GM23338 (cell line): ENCODE measurements around the gene ING3. TPM values are rescaled to one million over a fixed set of nuclear protein-coding genes. Genes with fewer than 3 reads are reported as not detected.

Experiments
- ATAC-seq: fragments of 200-7000 bp; cut with Tn5 transposase; 3 replicates; pipeline ENCODE4 v1.9.1; 2020
- DNase-seq: peaks from one replicate; pipeline ENCODE4 v3.0.0-alpha.2; 2015; ENCODE audit warnings: low spot score
- H2AFZ ChIP-seq: fragments of 200-600 bp; sonication (generic); 2 replicates; pipeline ENCODE4 v1.8.0; 2016; ENCODE audit warnings: antibody characterized with exemption, mild to moderate bottlenecking, moderate library complexity
- H3F3A ChIP-seq: fragments of 200-600 bp; sonication (generic); replicated peaks from 2 replicates; pipeline ENCODE4 v1.8.0; 2017; ENCODE audit warnings: antibody characterized with exemption, mixed run types, low read depth
- H3K27ac ChIP-seq: fragments of 200-600 bp; sonication (generic); 2 replicates; pipeline ENCODE4 v1.6.1; 2016; ENCODE audit warnings: low read depth
- H3K27me3 ChIP-seq: fragments of 200-600 bp; sonication (generic); 2 replicates; pipeline ENCODE4 v1.8.0; 2016; ENCODE audit warnings: mild to moderate bottlenecking, mixed run types, moderate library complexity; ENCODE audit not compliant: insufficient read depth
- H3K36me3 ChIP-seq: fragments of 200-600 bp; sonication (generic); 2 replicates; pipeline ENCODE4 v1.8.0; 2016; ENCODE audit warnings: mild to moderate bottlenecking; ENCODE audit not compliant: insufficient read depth
- H3K4me1 ChIP-seq: fragments of 200-600 bp; sonication (generic); 2 replicates; pipeline ENCODE4 v1.8.0; 2016; ENCODE audit warnings: mild to moderate bottlenecking, moderate library complexity; ENCODE audit not compliant: insufficient read depth
- H3K4me2 ChIP-seq: fragments of 200-600 bp; sonication (generic); 2 replicates; pipeline ENCODE4 v1.7.1; 2017; ENCODE audit warnings: mixed run types
- H3K4me3 ChIP-seq: fragments of 200-600 bp; sonication (generic); 2 replicates; pipeline ENCODE4 v1.6.1; 2016; ENCODE audit warnings: mixed run types
- H3K79me2 ChIP-seq: fragments of 200-600 bp; sonication (generic); replicated peaks from 2 replicates; pipeline ENCODE4 v1.8.0; 2017; ENCODE audit warnings: mild to moderate bottlenecking; ENCODE audit not compliant: insufficient read depth
- H3K9me2 ChIP-seq: fragments of 200-600 bp; sonication (generic); 2 replicates; pipeline ENCODE4 v1.8.0; 2017; ENCODE audit not compliant: insufficient read depth
- H4K20me1 ChIP-seq: fragments of 200-600 bp; sonication (generic); replicated peaks from 2 replicates; pipeline ENCODE4 v1.8.0; 2017; ENCODE audit warnings: mild to moderate bottlenecking; ENCODE audit not compliant: insufficient read depth
- H3K27ac Mint-ChIP-seq: 2 replicates; pipeline ENCODE4 v1.8.0; 2020; ENCODE audit warnings: inconsistent platforms, mild to moderate bottlenecking, moderate library complexity, mixed read lengths
- H3K27me3 Mint-ChIP-seq: 3 replicates; pipeline ENCODE4 v1.8.0; 2022; ENCODE audit warnings: low read depth, mild to moderate bottlenecking, moderate library complexity, mixed read lengths, inconsistent platforms; ENCODE audit not compliant: insufficient read depth, poor library complexity
- H3K36me3 Mint-ChIP-seq: 3 replicates; pipeline ENCODE4 v1.8.0; 2021; ENCODE audit warnings: low read depth, mild to moderate bottlenecking, inconsistent platforms, moderate library complexity, mixed read lengths
- H3K4me1 Mint-ChIP-seq: 3 replicates; pipeline ENCODE4 v1.8.0; 2020; ENCODE audit warnings: mild to moderate bottlenecking, inconsistent platforms, mixed read lengths
- H3K4me3 Mint-ChIP-seq: 3 replicates; pipeline ENCODE4 v1.8.0; 2021; ENCODE audit warnings: moderate library complexity, mild to moderate bottlenecking, inconsistent platforms, mixed read lengths
- H3K9me3 Mint-ChIP-seq: 3 replicates; pipeline ENCODE4 v1.8.0; 2020; ENCODE audit warnings: moderate library complexity, mild to moderate bottlenecking, inconsistent platforms, mixed read lengths
- CTCF ChIP-seq, 2 experiments: fragments of 200-600 bp in 1 of 2; sonication (generic) in 1 of 2; conservative IDR thresholded peaks; 2 replicates each; pipeline versions ENCODE4 v1.5.1 to v1.6.1; 2016 to 2017; ENCODE audit warnings: antibody characterized with exemption in 2 of 2, low read depth in 2 of 2, mild to moderate bottlenecking in 2 of 2, moderate library complexity in 1 of 2
- JUNB ChIP-seq: IDR thresholded peaks from one replicate; pipeline ENCODE4 v1.6.1; 2016; ENCODE audit warnings: antibody characterized with exemption; ENCODE audit not compliant: unreplicated experiment
- STAT1 ChIP-seq: IDR thresholded peaks from one replicate; pipeline ENCODE4 v1.6.1; 2016; ENCODE audit warnings: antibody characterized with exemption; ENCODE audit not compliant: unreplicated experiment
- polyA plus RNA-seq: library from polyadenylated mRNA; unstranded; fragments of >200 nt; fragmentation: Nextera tagmentation; extraction: Ambion mirVana; gene quantifications from 2 replicates; pipeline ENCODE4 v1.2.1, GENCODE V29; 2016
- total RNA-seq: library from RNA; depleted of rRNA; stranded (reverse); fragments of >200 nt; shearing (Covaris generic); gene quantifications from 2 replicates; pipeline ENCODE4 v1.2.3, GENCODE V29; 2014
- TF ChIP-seq, protein P1 (sequence below): fragments of 250-450 bp; sonication (Bioruptor Pico); IDR thresholded peaks from 2 replicates; pipeline ENCODE4 v1.5.0; 2020; ENCODE audit warnings: mild to moderate bottlenecking, moderate library complexity

Gene ING3
- total and polyA plus RNA-seq, 2 experiments from 2014 or later, result 17.8 to 26.2 TPM

GRCh38 chr7:120984406-120984805 lies 33.8 kb downstream of the ING3 start (continued):
- TF ChIP-seq CTCF (conservative IDR thresholded peaks at IDR 0.05; ENCODE audit: low read depth in 2 of 2), result no peak

DNA sequence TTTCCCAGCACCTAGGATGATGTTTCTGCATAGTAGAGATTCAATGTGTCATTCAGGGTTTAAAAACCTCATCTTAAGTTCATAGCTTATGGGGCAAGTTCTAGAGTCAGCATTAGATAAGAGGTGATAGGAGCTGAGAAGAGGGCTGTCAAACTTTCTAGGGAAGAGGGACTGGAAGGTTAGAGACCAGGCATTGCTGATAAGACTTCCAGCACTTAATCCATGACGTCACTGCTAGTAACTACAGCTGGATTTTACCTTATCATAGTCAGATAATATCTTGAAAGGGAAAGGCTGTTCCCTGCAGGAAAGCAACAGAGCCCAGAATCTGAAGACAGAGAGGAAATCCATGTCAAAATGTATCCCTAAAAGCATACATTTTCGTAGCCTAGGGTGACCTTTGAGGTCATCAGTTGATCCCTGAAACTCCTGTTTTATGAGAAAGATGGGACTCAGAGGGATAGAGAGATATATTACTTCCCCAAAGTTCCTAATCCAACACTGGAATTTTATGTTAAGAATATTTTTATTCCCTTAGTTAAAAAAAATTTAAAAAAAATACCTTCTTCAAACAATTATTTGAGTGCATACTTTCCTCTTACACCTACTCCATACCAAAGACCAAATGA lies 34.7 kb downstream of the ING3 start:
- Mint-ChIP-seq H3K4me3 (no peak overlapping the region), H3K4me1 (peaks cover 9% of the 10 kb centered on the region; the same call in 2 of the 3 replicates), H3K27me3 (peaks cover 14% of the 10 kb centered on the region), H3K9me3 (no peaks in the 10 kb centered on the region; the same call in 2 of the 3 replicates), H3K36me3 (no peaks in the 10 kb centered on the region), H3K27ac (no peak overlapping the region)
- no peak overlapping the region for H3K4me3 ChIP-seq
- no peak overlapping the region for H3K27ac ChIP-seq
- no peaks in the 10 kb centered on the region for H3K79me2 ChIP-seq
- H3K4me1 ChIP-seq, result peaks cover 6% of the 10 kb centered on the region
- ATAC-seq, result no peak
- no peak for TF ChIP-seq CTCF (conservative IDR thresholded peaks at IDR 0.05; ENCODE audit: low read depth in 2 of 2)
- no peak for TF ChIP-seq JUNB
- no peak for TF ChIP-seq STAT1
- TF ChIP-seq, protein P1, sequence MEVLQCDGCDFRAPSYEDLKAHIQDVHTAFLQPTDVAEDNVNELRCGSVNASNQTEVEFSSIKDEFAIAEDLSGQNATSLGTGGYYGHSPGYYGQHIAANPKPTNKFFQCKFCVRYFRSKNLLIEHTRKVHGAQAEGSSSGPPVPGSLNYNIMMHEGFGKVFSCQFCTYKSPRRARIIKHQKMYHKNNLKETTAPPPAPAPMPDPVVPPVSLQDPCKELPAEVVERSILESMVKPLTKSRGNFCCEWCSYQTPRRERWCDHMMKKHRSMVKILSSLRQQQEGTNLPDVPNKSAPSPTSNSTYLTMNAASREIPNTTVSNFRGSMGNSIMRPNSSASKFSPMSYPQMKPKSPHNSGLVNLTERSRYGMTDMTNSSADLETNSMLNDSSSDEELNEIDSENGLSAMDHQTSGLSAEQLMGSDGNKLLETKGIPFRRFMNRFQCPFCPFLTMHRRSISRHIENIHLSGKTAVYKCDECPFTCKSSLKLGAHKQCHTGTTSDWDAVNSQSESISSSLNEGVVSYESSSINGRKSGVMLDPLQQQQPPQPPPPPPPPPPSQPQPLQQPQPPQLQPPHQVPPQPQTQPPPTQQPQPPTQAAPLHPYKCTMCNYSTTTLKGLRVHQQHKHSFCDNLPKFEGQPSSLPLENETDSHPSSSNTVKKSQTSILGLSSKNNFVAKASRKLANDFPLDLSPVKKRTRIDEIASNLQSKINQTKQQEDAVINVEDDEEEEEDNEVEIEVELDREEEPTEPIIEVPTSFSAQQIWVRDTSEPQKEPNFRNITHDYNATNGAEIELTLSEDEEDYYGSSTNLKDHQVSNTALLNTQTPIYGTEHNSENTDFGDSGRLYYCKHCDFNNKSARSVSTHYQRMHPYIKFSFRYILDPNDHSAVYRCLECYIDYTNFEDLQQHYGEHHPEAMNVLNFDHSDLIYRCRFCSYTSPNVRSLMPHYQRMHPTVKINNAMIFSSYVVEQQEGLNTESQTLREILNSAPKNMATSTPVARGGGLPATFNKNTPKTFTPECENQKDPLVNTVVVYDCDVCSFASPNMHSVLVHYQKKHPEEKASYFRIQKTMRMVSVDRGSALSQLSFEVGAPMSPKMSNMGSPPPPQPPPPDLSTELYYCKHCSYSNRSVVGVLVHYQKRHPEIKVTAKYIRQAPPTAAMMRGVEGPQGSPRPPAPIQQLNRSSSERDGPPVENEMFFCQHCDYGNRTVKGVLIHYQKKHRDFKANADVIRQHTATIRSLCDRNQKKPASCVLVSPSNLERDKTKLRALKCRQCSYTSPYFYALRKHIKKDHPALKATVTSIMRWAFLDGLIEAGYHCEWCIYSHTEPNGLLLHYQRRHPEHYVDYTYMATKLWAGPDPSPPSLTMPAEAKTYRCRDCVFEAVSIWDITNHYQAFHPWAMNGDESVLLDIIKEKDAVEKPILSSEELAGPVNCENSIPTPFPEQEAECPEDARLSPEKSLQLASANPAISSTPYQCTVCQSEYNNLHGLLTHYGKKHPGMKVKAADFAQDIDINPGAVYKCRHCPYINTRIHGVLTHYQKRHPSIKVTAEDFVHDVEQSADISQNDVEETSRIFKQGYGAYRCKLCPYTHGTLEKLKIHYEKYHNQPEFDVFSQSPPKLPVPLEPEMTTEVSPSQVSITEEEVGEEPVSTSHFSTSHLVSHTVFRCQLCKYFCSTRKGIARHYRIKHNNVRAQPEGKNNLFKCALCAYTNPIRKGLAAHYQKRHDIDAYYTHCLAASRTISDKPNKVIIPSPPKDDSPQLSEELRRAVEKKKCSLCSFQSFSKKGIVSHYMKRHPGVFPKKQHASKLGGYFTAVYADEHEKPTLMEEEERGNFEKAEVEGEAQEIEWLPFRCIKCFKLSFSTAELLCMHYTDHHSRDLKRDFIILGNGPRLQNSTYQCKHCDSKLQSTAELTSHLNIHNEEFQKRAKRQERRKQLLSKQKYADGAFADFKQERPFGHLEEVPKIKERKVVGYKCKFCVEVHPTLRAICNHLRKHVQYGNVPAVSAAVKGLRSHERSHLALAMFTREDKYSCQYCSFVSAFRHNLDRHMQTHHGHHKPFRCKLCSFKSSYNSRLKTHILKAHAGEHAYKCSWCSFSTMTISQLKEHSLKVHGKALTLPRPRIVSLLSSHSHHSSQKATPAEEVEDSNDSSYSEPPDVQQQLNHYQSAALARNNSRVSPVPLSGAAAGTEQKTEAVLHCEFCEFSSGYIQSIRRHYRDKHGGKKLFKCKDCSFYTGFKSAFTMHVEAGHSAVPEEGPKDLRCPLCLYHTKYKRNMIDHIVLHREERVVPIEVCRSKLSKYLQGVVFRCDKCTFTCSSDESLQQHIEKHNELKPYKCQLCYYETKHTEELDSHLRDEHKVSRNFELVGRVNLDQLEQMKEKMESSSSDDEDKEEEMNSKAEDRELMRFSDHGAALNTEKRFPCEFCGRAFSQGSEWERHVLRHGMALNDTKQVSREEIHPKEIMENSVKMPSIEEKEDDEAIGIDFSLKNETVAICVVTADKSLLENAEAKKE (CRISPR knock-in tag), result no peak
- H3K9me2 ChIP-seq, result no peaks in the 10 kb centered on the region
- H3K27me3 ChIP-seq, result peaks cover 18% of the 10 kb centered on the region
- no peaks in the 10 kb centered on the region for H3K36me3 ChIP-seq
- no peak for DNase-seq
- no peak overlapping the region for H2AFZ ChIP-seq
- no peak overlapping the region for H3K4me2 ChIP-seq
- no peaks in the 10 kb centered on the region for H3F3A ChIP-seq
- no peaks in the 10 kb centered on the region for H4K20me1 ChIP-seq
